Activated T-cell treated with anti-CD3 and anti-CD28 coated beads, Interleukin-2, amount 50 U/mL, for 24 hours (primary cell): ENCODE results near the gene FHL1.
"Not testable (repeated sequence)": the region's sequence is repeated elsewhere in the genome, so short reads cannot be mapped to it uniquely, and the experiment has no call there.

Source experiments
- DNase-seq: peaks from one replicate; pipeline ENCODE4 v3.0.0-alpha.2; 2020
- H3K27ac Mint-ChIP-seq: 2 replicates; pipeline ENCODE4 v1.8.0; 2020; ENCODE audit warnings: mild to moderate bottlenecking, mixed read lengths
- H3K27me3 Mint-ChIP-seq: 2 replicates; pipeline ENCODE4 v1.8.0; 2020; ENCODE audit warnings: mixed read lengths
- H3K36me3 Mint-ChIP-seq: 2 replicates; pipeline ENCODE4 v1.8.0; 2020; ENCODE audit warnings: low read depth, mixed read lengths
- H3K4me1 Mint-ChIP-seq: 2 replicates; pipeline ENCODE4 v1.8.0; 2020; ENCODE audit warnings: low read depth, mixed read lengths
- H3K4me3 Mint-ChIP-seq: 2 replicates; pipeline ENCODE4 v1.8.0; 2020; ENCODE audit warnings: mild to moderate bottlenecking, moderate library complexity, mixed read lengths
- H3K9me3 Mint-ChIP-seq: 2 replicates; pipeline ENCODE4 v1.8.0; 2020; ENCODE audit warnings: mixed read lengths

Gene FHL1

GRCh38 chrX:136162827-136163570 is 15.7 kb downstream of the FHL1 start:
- Mint-ChIP-seq H3K4me3 (no peak overlapping the region), H3K27ac (no peak overlapping the region), H3K36me3 (no peaks in the 10 kb centered on the region), H3K27me3 (peaks cover 10% of the 10 kb centered on the region), H3K4me1 (no peaks in the 10 kb centered on the region), H3K9me3 (no peaks in the 10 kb centered on the region)
- DNase-seq = peak; percentile 60

- H3K36me3 Mint-ChIP-seq = no peaks in the 10 kb centered on the region
- no peak for DNase-seq
- peaks cover 8% of the 10 kb centered on the region for H3K27me3 Mint-ChIP-seq
- no peak overlapping the region for H3K27ac Mint-ChIP-seq
- no peak overlapping the region for H3K4me3 Mint-ChIP-seq
- no peaks in the 10 kb centered on the region for H3K4me1 Mint-ChIP-seq
- no peaks in the 10 kb centered on the region for H3K9me3 Mint-ChIP-seq
Observed at GRCh38 chrX:136163689-136164088, 16.4 kb downstream of the FHL1 start.

- H3K36me3 Mint-ChIP-seq = no peaks in the 10 kb centered on the region
- H3K27me3 Mint-ChIP-seq = peaks cover 14% of the 10 kb centered on the region
- H3K9me3 Mint-ChIP-seq = no peaks in the 10 kb centered on the region
- no peak overlapping the region for H3K4me3 Mint-ChIP-seq
- H3K27ac Mint-ChIP-seq = no peak overlapping the region
- no peak for DNase-seq
- no peaks in the 10 kb centered on the region for H3K4me1 Mint-ChIP-seq
Observed at GRCh38 chrX:136165406-136165805, 18.1 kb downstream of the FHL1 start.

DNA sequence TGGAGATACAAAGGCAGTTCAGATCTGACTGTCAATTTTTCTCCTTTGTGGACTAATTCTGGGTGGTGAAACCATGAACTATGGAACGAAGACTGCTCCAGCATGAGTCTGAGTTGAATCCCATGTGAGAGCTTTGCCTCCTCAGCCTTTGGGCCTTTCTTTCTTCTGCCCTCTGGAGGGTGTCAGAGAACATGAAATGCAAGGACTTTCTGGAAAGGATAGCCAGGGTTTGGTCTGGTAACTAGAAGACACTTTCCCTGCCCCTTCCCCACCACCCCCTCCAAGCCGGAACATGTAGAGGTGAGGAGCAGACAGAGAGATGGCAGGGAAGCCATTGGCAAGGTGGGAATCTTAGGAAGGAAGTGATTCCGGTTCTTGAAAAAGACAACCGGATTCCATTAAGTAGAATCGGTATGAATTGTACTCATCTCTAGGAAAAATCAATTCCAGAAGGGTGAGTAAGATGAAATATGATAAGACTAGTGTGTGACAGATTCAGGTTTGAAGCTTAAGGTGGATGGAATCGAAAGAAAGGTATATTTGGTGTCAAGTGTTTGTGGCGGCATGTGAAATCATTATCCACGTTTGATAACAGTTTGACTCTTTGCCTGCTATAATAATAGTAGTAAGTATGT is 19.0 kb downstream of the FHL1 start:
- H3K27me3 Mint-ChIP-seq = peaks cover 18% of the 10 kb centered on the region
- no peak for DNase-seq
- H3K4me1 Mint-ChIP-seq = no peaks in the 10 kb centered on the region
- no peaks in the 10 kb centered on the region for H3K36me3 Mint-ChIP-seq
- no peak overlapping the region for H3K27ac Mint-ChIP-seq
- H3K4me3 Mint-ChIP-seq = no peak overlapping the region
- no peaks in the 10 kb centered on the region for H3K9me3 Mint-ChIP-seq

DNA sequence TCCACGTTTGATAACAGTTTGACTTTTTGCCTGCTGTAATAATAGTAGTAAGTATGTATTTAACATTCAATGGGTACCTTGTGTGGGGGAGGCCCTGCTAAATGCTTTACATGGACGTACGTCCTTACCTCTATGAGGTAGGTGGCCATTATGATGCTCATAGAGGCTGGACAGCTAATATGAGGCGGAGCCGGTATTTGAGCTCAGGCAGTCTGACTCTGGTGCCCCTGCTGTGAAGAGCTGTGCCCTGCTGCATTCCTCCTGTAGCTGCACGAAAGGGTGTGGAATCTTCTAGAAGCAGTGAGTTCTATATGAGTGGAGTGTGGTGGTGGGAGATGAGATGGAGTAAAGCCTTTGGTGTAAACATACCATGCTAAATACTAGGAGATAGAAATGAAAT is 20.7 kb downstream of the FHL1 start:
- peaks cover 22% of the 10 kb centered on the region for H3K27me3 Mint-ChIP-seq
- not testable (repeated sequence) for H3K27ac Mint-ChIP-seq, DNase-seq, H3K36me3 Mint-ChIP-seq, H3K9me3 Mint-ChIP-seq, H3K4me1 Mint-ChIP-seq, H3K4me3 Mint-ChIP-seq

DNA sequence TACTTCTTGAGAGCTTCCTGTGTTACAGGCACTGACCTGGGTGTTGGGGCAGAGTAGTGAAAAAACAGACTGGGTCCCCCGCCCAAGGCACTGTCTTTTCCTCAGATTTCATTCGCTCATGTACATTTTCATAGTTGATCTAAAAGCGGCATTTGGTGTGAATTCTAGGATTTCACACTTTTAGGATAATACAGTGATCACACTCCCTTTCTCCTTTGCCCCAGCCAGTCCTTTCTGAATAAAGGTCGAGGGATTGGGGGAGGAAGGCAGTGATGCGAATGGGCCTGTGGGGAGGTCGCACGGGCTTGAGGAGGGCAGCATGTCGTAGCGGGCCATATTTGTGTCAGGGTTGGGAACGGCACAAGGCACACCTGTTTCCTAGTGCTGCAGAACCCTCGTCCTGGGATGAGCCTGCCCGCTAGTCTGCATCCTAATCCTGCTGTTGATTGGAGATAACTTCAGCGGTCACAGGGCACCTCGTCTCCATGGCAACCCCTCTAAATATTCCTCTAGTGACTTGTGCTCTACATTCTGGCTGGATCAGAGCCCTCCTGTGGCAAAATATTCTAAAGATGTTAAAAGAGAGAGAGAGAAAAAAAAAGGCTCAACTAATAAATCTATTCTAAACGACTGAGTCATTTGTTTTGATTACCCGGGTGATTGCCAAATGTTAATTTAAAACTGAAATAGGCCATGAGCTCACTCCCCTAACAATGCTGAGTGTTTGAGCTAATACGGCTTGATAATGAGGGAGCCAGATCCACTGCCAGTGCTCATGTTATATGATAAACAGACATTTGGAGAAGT is 21.8 kb downstream of the FHL1 start:
- H3K9me3 Mint-ChIP-seq = no peaks in the 10 kb centered on the region
- H3K4me3 Mint-ChIP-seq = no peak overlapping the region
- H3K27ac Mint-ChIP-seq = no peak overlapping the region
- H3K36me3 Mint-ChIP-seq = no peaks in the 10 kb centered on the region
- no peaks in the 10 kb centered on the region for H3K4me1 Mint-ChIP-seq
- no peak for DNase-seq
- H3K27me3 Mint-ChIP-seq = peaks cover 16% of the 10 kb centered on the region

GRCh38 chrX:136170139-136170800 is 22.9 kb downstream of the FHL1 start:
- no peak overlapping the region for H3K27ac Mint-ChIP-seq
- DNase-seq = no peak
- no peaks in the 10 kb centered on the region for H3K36me3 Mint-ChIP-seq
- H3K27me3 Mint-ChIP-seq = peaks cover 20% of the 10 kb centered on the region
- H3K4me3 Mint-ChIP-seq = no peak overlapping the region
- H3K4me1 Mint-ChIP-seq = no peaks in the 10 kb centered on the region
- H3K9me3 Mint-ChIP-seq = no peaks in the 10 kb centered on the region

DNA sequence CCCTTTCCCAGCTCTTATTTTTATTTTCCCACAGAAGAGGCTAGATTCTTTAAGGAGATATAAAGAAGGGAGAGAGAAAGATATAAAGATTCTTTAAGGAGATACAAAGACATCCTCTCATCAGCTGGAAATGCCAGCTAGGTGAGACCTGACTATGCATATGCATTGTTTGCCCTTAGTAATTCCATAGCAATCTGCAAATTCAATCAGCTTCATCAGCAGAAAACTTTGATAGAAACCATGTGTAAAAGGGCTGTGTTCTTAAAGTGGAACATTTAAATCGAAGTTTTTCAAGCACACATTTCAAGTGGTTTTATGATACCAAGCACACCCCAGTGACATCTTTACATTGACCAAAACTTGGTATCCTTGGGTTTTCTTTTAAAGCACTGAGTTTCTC is 24.1 kb downstream of the FHL1 start:
- no peaks in the 10 kb centered on the region for H3K9me3 Mint-ChIP-seq
- no peak for DNase-seq
- no peaks in the 10 kb centered on the region for H3K4me1 Mint-ChIP-seq
- H3K27ac Mint-ChIP-seq = no peak overlapping the region
- no peaks in the 10 kb centered on the region for H3K36me3 Mint-ChIP-seq
- peaks cover 20% of the 10 kb centered on the region for H3K27me3 Mint-ChIP-seq
- H3K4me3 Mint-ChIP-seq = no peak overlapping the region

DNA sequence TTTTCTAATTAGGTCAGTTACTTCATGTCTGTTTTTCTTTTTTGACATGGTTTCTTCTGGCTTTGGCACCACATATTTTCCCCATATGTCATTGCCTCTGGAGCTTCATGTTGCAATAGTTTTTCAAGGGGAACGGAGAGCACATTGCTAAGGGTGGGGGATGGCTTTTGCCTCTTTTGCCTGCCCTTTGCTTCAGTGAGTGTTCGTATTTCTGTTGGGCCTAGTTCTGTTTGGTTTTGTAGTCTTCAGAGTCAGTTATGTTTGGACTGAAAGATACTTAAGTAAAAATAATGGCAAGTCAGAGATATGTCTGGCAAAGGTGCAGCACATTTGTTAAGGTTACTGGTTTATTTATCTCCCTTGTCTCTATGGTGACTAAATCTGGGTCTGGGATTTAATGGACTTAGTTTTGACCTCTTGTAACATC is 29.1 kb downstream of the FHL1 start:
- no peak overlapping the region for H3K4me3 Mint-ChIP-seq
- H3K36me3 Mint-ChIP-seq = no peaks in the 10 kb centered on the region
- H3K4me1 Mint-ChIP-seq = no peaks in the 10 kb centered on the region
- H3K27ac Mint-ChIP-seq = no peak overlapping the region
- no peaks in the 10 kb centered on the region for H3K9me3 Mint-ChIP-seq
- H3K27me3 Mint-ChIP-seq = peaks cover 31% of the 10 kb centered on the region
- no peak for DNase-seq

DNA sequence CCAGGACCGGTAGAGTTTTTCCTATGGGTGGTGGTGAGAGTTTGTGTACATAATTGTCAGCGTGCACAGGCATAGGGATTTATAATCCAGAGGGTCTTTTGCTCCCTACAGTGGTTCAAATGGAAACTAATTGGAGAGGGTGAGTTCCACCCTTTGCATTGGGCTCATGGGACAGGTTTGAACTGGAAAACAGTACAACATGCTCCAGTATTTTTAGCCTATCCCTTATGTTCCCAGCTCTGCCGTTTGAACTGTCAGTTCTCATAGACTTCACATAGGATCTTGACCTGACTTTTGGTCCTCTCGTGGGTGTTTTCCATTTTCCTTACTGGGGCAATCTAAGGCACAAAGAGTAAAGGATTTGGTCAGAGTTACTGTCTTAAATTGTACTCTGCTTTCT is 31.8 kb downstream of the FHL1 start:
- H3K4me1 Mint-ChIP-seq = no peaks in the 10 kb centered on the region
- H3K9me3 Mint-ChIP-seq = no peaks in the 10 kb centered on the region
- no peak for DNase-seq
- no peak overlapping the region for H3K4me3 Mint-ChIP-seq
- no peak overlapping the region for H3K27ac Mint-ChIP-seq
- H3K36me3 Mint-ChIP-seq = no peaks in the 10 kb centered on the region
- H3K27me3 Mint-ChIP-seq = peaks cover 30% of the 10 kb centered on the region

GRCh38 chrX:136182414-136182813 is 35.1 kb downstream of the FHL1 start:
- no peak for DNase-seq
- H3K36me3 Mint-ChIP-seq = no peaks in the 10 kb centered on the region
- H3K27me3 Mint-ChIP-seq = peaks cover 30% of the 10 kb centered on the region
- no peak overlapping the region for H3K27ac Mint-ChIP-seq
- H3K4me1 Mint-ChIP-seq = peaks cover 3% of the 10 kb centered on the region
- H3K4me3 Mint-ChIP-seq = no peak overlapping the region
- no peaks in the 10 kb centered on the region for H3K9me3 Mint-ChIP-seq

DNA sequence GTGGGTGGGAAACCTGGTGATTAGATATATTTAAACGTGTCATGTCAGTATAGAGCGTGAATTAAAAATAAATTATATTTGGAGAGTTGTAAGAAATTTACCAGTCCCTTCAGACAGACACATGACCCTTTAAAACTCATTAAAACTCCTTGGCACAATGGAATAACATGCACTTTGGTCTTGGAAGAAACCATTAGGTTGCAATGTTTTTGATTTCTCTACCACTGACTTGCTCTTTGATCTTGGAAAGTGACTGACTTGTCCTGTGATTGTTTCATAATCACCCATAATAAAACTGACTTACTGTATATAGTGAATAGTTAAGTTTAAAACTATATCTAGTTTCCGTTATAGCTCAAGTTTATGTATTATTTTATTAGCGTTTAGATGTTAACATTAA is 35.8 kb downstream of the FHL1 start:
- Mint-ChIP-seq H3K36me3 (no peaks in the 10 kb centered on the region), H3K4me3 (no peak overlapping the region), H3K27ac (no peak overlapping the region), H3K9me3 (no peaks in the 10 kb centered on the region), H3K4me1 (peaks cover 3% of the 10 kb centered on the region), H3K27me3 (peaks cover 24% of the 10 kb centered on the region)
- DNase-seq = no peak

GRCh38 chrX:136183917-136184316 is 36.6 kb downstream of the FHL1 start:
- no peak for DNase-seq
- peaks cover 3% of the 10 kb centered on the region for H3K4me1 Mint-ChIP-seq
- H3K27ac Mint-ChIP-seq = no peak overlapping the region
- no peaks in the 10 kb centered on the region for H3K9me3 Mint-ChIP-seq
- H3K36me3 Mint-ChIP-seq = no peaks in the 10 kb centered on the region
- peaks cover 24% of the 10 kb centered on the region for H3K27me3 Mint-ChIP-seq
- no peak overlapping the region for H3K4me3 Mint-ChIP-seq

- Mint-ChIP-seq H3K4me1 (peaks cover 3% of the 10 kb centered on the region), H3K27me3 (peaks cover 15% of the 10 kb centered on the region), H3K27ac (no peak overlapping the region), H3K9me3 (no peaks in the 10 kb centered on the region), H3K4me3 (no peak overlapping the region), H3K36me3 (no peaks in the 10 kb centered on the region)
- DNase-seq = no peak
Observed at GRCh38 chrX:136185401-136186022, 38.2 kb downstream of the FHL1 start.
